ENCODE measurements around the gene KIF5B. TPM values are rescaled to one million over a fixed set of nuclear protein-coding genes. Genes with fewer than 3 reads are reported as not detected.
A peak's percentile ranks its signal among the peaks of the same experiment; 100 is the strongest.

The KIF5B gene
- total and polyA plus RNA-seq, 2 of the 8 experiments (the other 6 are each of a cell fraction or from before 2014, with no cell fraction given): 9.8 to 68.4 TPM

- Histone ChIP-seq H3K27ac (ENCODE audit: low read depth, low read length) (no peak overlapping the region), H3K18ac (ENCODE audit: extremely low read depth, low read length) (no peak overlapping the region), H3K79me1 (ENCODE audit: low read depth, low read length) (no peaks in the 10 kb centered on the region), H3K4me1 (replicated peaks in 1 of 4; ENCODE audit: control insufficient read depth in 3 of 4, insufficient read depth in 4 of 4, low read length in 3 of 4) (no peaks in the 10 kb centered on the region; a peak in 1 of 7 replicates), H3K14ac (ENCODE audit: insufficient read length) (no peak overlapping the region), H3K56ac (replicated peaks; ENCODE audit: insufficient read length, low read depth, low read length) (no peak overlapping the region), H3K9me3 (ENCODE audit: insufficient read depth in 2 of 2, low read depth in 1 of 2, low read length in 1 of 2) (peaks cover 6% of the 10 kb centered on the region in 2 experiments; a peak in 3 of 4 replicates), H4K5ac (ENCODE audit: insufficient read length, low read depth, low read length) (no peak overlapping the region), H2AK5ac (ENCODE audit: low read depth, low read length) (no peak overlapping the region), H3K9ac (replicated peaks in 1 of 4; ENCODE audit: extremely low read depth in 1 of 4, low read depth in 3 of 4, low read length in 3 of 4) (no peak overlapping the region), H3K36me3 (ENCODE audit: control insufficient read depth in 2 of 4, insufficient read depth in 4 of 4, low read length in 3 of 4) (no peaks in the 10 kb centered on the region), H3K4me2 (ENCODE audit: insufficient read depth in 1 of 2, low read depth in 2 of 2, low read length in 2 of 2) (no peak overlapping the region), H2AFZ (ENCODE audit: low read length) (no peak overlapping the region), H2BK12ac (ENCODE audit: low read depth, low read length) (no peak overlapping the region), H3K27me3 (replicated peaks in 1 of 4; ENCODE audit: control insufficient read depth in 3 of 4, extremely low read depth in 1 of 4, insufficient read depth in 3 of 4, low read length in 3 of 4) (no peaks in the 10 kb centered on the region), H3K4ac (replicated peaks; ENCODE audit: insufficient read length, low read depth, low read length) (no peak overlapping the region), H2BK5ac (ENCODE audit: low read depth, low read length) (no peak overlapping the region), H3K23ac (ENCODE audit: insufficient read length) (no peak overlapping the region), H4K91ac (replicated peaks; ENCODE audit: insufficient read length, low read length) (no peak overlapping the region), H3K4me3 (ENCODE audit: extremely low read depth in 1 of 4, insufficient read depth in 2 of 4, low read depth in 3 of 4, low read length in 4 of 4) (no peak overlapping the region), H2BK20ac (ENCODE audit: low read length) (no peak overlapping the region), H4K20me1 (replicated peaks in 1 of 2; ENCODE audit: control insufficient read depth in 1 of 2, insufficient read depth in 2 of 2, low read length in 2 of 2) (no peaks in the 10 kb centered on the region), H2BK15ac (ENCODE audit: low read length) (no peak overlapping the region), H3K23me2 (ENCODE audit: low read depth, low read length) (no peaks in the 10 kb centered on the region), H3K79me2 (ENCODE audit: control insufficient read depth in 1 of 2, insufficient read depth in 2 of 2, low read length in 2 of 2) (no peaks in the 10 kb centered on the region), H4K8ac (ENCODE audit: extremely low read depth, insufficient read depth, low read length) (no peak overlapping the region), H2BK120ac (replicated peaks; ENCODE audit: low read depth, low read length) (no peak overlapping the region)
- WGBS, 2 experiments (ENCODE audit: extremely low coverage in 1 of 2, insufficient coverage in 1 of 2, insufficient read length in 1 of 2, insufficient replicate concordance in 2 of 2, low coverage in 1 of 2, low lambda C conversion rate in 2 of 2, missing lambda C conversion rate in 1 of 2): 90% methylated on average over 4 of the region's 4 CpGs; no CpG with 5 or more reads in 1 of the 2 experiments
- FAIRE-seq (no peak), DNase-seq (ENCODE audit: low read depth in 1 of 2, low spot score in 2 of 2) (no peak)
- TF ChIP-seq ASH2L (IDR thresholded peaks at IDR 0.05; ENCODE audit: low read length) (no peak), KDM1A (IDR thresholded peaks at IDR 0.05; ENCODE audit: borderline replicate concordance, low read length) (0 out of 2 replicates have a peak, but pooled peaks have one; percentile 31), YY1 (IDR thresholded peaks at IDR 0.05; ENCODE audit: low read depth, low read length) (no peak), POLR2A (IDR thresholded peaks at IDR 0.05; ENCODE audit: control extremely low read depth in 1 of 2, low read depth in 2 of 2, low read length in 2 of 2) (no peak)
- ChIA-PET CTCF (ENCODE audit: partially characterized antibody) (interaction anchor here (1.2 to 2.8 kb wide), 2 partner anchors 15 to 24 kb away, joined by 3 to 12 read pairs; no protein-coding TSS in a partner anchor), POLR2A (ENCODE audit: partially characterized antibody) (no interaction called here)
Measured at GRCh38 chr10:31980471-31980870, 75.8 kb downstream of the KIF5B start.
